Neutrophil (primary cell): Measurements from ENCODE around the gene HERC4.

Experiments used
- H3K27ac ChIP-seq: fragments of 200-600 bp; sonication (generic); 2 replicates; pipeline ENCODE4 v1.5.1; 2016; ENCODE audit warnings: mild to moderate bottlenecking, moderate library complexity
- H3K27me3 ChIP-seq: fragments of 200-600 bp; sonication (generic); 2 replicates; pipeline ENCODE4 v1.6.0; 2016; ENCODE audit warnings: mild to moderate bottlenecking
- H3K36me3 ChIP-seq: fragments of 200-600 bp; sonication (generic); 2 replicates; pipeline ENCODE4 v1.5.1; 2017
- H3K4me1 ChIP-seq, 2 experiments: fragments of 200-600 bp in 1 of 2; sonication (generic) in 1 of 2; 1 replicate in 1 of 2; 2 replicates in 1 of 2; pipeline versions ENCODE4 v1.5.1 to v1.6.1; 2013 to 2016; ENCODE audit warnings: low read depth in 1 of 2, low read length in 1 of 2, mild to moderate bottlenecking in 1 of 2, moderate library complexity in 1 of 2; ENCODE audit not compliant: control insufficient read depth in 1 of 2, insufficient read depth in 1 of 2
- H3K4me3 ChIP-seq, 2 experiments: fragments of 200-600 bp in 1 of 2; sonication (generic) in 1 of 2; 1 replicate in 1 of 2; 2 replicates in 1 of 2; pipeline ENCODE4 v1.5.1; 2013 to 2016; ENCODE audit warnings: low read depth in 1 of 2, low read length in 1 of 2, mild to moderate bottlenecking in 1 of 2, moderate library complexity in 1 of 2
- H3K9me3 ChIP-seq: fragments of 200-600 bp; sonication (generic); 2 replicates; pipeline ENCODE4 v1.5.1; 2016
- TF ChIP-seq, protein P1 (sequence below): fragments of 200-600 bp; sonication (generic); IDR thresholded peaks from 2 replicates; pipeline ENCODE4 v1.5.1; 2016; ENCODE audit warnings: antibody characterized with exemption

Gene HERC4

GRCh38 chr10:68047554-68048327 lies 27.3 kb downstream of the HERC4 start:
- Histone ChIP-seq H3K9me3 (no peaks in the 10 kb centered on the region), H3K4me1 (peaks cover 8 to 9% of the 10 kb centered on the region in 2 experiments), H3K27ac (no peak overlapping the region), H3K27me3 (no peaks in the 10 kb centered on the region), H3K4me3 (no peak overlapping the region), H3K36me3 (peaks cover 18% of the 10 kb centered on the region)
- TF ChIP-seq, protein P1, sequence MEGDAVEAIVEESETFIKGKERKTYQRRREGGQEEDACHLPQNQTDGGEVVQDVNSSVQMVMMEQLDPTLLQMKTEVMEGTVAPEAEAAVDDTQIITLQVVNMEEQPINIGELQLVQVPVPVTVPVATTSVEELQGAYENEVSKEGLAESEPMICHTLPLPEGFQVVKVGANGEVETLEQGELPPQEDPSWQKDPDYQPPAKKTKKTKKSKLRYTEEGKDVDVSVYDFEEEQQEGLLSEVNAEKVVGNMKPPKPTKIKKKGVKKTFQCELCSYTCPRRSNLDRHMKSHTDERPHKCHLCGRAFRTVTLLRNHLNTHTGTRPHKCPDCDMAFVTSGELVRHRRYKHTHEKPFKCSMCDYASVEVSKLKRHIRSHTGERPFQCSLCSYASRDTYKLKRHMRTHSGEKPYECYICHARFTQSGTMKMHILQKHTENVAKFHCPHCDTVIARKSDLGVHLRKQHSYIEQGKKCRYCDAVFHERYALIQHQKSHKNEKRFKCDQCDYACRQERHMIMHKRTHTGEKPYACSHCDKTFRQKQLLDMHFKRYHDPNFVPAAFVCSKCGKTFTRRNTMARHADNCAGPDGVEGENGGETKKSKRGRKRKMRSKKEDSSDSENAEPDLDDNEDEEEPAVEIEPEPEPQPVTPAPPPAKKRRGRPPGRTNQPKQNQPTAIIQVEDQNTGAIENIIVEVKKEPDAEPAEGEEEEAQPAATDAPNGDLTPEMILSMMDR: no peak

DNA sequence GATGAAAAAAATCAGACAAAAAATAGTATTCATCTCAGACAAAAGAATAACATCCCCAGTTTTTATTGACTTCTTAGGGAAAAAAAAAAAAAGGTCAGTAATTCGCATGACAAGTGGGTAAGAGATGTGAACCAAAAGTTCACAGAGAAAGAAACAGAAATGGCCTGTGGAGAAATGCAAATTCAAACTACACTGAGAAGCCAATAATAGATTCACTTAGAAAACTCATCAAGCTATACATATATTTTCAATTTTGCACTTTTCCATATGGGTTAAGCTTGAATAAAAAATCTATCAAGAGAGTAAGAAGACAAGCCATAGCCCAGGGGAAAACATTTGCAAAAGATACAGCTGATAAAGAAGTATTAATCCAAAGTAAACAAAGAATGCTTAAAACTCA lies 28.0 kb downstream of the HERC4 start:
- Histone ChIP-seq H3K36me3 (peaks cover 22% of the 10 kb centered on the region), H3K27ac (no peak overlapping the region)

GRCh38 chr10:68046642-68047041 lies 28.4 kb downstream of the HERC4 start:
- Histone ChIP-seq H3K27me3 (no peaks in the 10 kb centered on the region), H3K9me3 (no peaks in the 10 kb centered on the region), H3K27ac (no peak overlapping the region), H3K36me3 (peaks cover 24% of the 10 kb centered on the region), H3K4me3 (no peak overlapping the region), H3K4me1 (no peaks in the 10 kb centered on the region)
- TF ChIP-seq, protein P1: no peak

More for the DNA sequence above, 28.0 kb downstream of the HERC4 start:
- H3K27me3 ChIP-seq: no peaks in the 10 kb centered on the region
- no peak overlapping the region for H3K4me3 ChIP-seq
- H3K9me3 ChIP-seq: no peaks in the 10 kb centered on the region
- TF ChIP-seq, protein P1: no peak
- H3K4me1 ChIP-seq: peaks cover 1 to 3% of the 10 kb centered on the region in 2 experiments

DNA sequence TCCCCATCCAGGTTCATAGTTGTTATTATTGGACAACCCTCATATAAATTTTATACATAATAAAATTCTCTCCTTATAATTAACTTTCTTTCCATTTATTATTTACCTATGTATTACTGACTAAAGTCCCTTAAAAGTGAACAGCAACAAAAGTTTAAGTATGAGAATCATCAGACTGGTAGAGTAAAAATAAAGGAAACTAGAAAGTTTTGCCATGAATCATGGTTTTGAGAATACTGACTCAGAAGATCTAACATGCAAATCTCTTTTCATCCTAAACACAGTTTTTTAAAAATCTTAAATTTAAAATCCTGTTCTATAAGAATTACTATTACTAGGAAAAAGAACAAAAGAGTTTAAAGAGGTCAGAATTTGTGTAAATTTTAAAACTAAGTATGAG lies 32.1 kb downstream of the HERC4 start:
- Histone ChIP-seq H3K9me3 (no peaks in the 10 kb centered on the region), H3K27me3 (no peaks in the 10 kb centered on the region), H3K36me3 (peaks cover 24% of the 10 kb centered on the region), H3K27ac (no peak overlapping the region), H3K4me3 (no peak overlapping the region), H3K4me1 (peaks cover 12 to 16% of the 10 kb centered on the region in 2 experiments)
- TF ChIP-seq, protein P1: no peak

- H3K27me3 ChIP-seq: no peaks in the 10 kb centered on the region
- no peak overlapping the region for H3K4me3 ChIP-seq
- H3K27ac ChIP-seq: no peak overlapping the region
- H3K9me3 ChIP-seq: no peaks in the 10 kb centered on the region
- peaks cover 65% of the 10 kb centered on the region for H3K36me3 ChIP-seq
- no peaks in the 10 kb centered on the region for H3K4me1 ChIP-seq
- TF ChIP-seq, protein P1: no peak
Observed at GRCh38 chr10:68032113-68032512, 43.0 kb downstream of the HERC4 start.
